ENCODE measurements around the gene OR56A3.

- TF ChIP-seq POLR2A (IDR thresholded peaks at IDR 0.05) (no peak), CTCF (IDR thresholded peaks at IDR 0.05) (no peak), EP300 (IDR thresholded peaks at IDR 0.05) (no peak)
Observed at GRCh38 chr11:5955586-5955985, 13.5 kb downstream of the OR56A3 start.
